ELR (cell line): Measurements from ENCODE around the gene PARVB.

Experiments
- DNase-seq: peaks from one replicate; pipeline ENCODE4 v3.0.0-alpha.2; 2015; ENCODE audit warnings: low read depth

Gene PARVB, protein sequence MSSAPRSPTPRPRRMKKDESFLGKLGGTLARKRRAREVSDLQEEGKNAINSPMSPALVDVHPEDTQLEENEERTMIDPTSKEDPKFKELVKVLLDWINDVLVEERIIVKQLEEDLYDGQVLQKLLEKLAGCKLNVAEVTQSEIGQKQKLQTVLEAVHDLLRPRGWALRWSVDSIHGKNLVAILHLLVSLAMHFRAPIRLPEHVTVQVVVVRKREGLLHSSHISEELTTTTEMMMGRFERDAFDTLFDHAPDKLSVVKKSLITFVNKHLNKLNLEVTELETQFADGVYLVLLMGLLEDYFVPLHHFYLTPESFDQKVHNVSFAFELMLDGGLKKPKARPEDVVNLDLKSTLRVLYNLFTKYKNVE

GRCh38 chr22:44024288-44024921 lies at the start of gene PARVB:
PARVB (plus strand) TSS chr22:44024302; CDS start chr22:44024340, 38 bp downstream.
- DNase-seq, result peak; percentile 49

DNA sequence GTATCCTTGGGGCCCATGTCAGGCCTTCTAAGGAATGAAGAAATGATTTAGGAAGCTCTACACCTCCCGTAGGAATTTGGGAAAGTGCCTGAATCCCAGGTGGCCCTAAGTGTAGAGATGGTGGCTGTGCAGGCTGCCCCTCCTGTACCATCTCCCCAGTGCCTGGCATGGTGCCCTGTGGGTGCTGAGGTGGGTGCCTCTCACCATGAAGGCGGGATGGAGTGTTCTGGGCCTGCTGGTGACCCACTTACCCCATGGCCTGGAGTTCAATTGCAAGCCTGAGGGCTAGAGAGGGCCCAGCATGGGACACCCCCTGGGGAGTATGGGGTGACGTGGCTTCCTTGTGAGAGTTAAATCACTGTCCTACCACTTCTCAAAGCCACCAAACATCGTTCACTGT lies 49.1 kb upstream of the PARVB start:
- no peak for DNase-seq

DNA sequence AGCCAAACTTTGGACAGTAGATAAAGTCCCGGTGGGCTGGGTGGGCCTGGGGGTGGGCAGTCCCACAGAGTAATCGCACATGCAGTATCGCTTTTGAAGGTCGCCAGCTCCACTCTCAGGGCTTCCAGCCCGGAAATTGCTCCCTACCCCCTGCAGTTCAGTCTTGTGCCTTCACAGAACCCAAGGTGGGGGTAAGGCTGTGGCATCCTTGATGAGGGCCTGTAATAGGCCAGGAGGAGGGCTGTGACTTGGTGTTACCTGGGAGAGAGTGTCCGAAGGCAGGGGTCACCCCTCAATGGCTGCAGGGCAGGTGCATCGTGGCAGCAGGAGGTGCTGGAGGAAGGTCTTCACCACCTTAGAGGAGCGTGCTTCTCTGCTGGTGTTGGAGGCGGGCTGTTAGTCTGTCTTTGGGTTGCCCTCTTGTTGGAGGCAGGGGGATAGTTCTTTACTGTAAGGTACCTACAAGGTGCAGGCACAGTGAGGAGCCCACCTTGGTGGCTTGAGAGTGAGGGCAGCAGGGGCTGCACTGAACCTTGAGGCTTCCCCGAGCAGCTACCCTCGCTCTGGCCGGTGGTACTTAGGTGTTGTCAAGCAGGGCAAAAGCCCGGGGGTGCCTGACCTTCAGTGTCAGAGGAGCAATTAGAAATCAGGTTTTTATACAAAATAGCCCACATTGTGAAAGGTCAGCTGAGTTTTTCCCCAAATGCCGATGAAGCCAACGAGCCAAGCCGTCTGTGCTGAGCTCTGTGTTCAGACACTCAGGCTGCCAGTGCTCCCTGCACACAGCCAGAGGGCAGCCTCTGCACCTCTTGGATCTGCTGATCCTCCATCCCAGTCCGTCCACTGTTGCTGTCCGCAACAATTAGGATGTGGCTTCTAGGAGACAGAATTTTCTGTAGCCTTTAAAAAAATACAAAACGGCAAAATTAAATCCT lies 47.0 kb upstream of the PARVB start:
- no peak for DNase-seq

- no peak for DNase-seq
These were observed 45.5 kb upstream of the PARVB start for GRCh38 chr22:43978558-43978957.

GRCh38 chr22:43980579-43980978 lies 43.5 kb upstream of the PARVB start:
- DNase-seq, result no peak

DNA sequence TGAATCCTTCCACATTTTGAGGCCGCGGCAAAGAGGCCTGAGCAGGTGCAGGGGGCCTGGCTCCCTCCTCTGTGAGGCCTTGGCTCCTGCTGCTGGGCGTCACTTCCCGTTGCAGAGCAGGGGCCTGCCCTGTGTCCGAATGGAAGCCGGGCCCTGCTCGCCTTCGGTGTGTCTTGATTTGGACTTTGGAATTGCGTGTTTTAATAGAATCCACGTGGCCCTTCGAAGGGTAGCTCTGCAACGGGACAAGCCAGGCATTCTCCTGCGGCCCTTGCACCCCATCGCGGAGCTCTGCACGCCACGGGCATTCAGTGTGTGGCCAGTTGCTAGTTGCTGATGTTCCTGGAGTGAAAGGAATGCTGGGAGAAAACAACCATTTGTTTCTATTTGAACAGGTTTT lies 43.1 kb upstream of the PARVB start:
- DNase-seq, result no peak

- no peak for DNase-seq
These were observed 40.3 kb upstream of the PARVB start for GRCh38 chr22:43983808-43984207.

- DNase-seq, result no peak
These were observed 38.6 kb upstream of the PARVB start for GRCh38 chr22:43985532-43985931.

GRCh38 chr22:43988116-43988820 lies 35.8 kb upstream of the PARVB start:
- DNase-seq, result no peak

DNA sequence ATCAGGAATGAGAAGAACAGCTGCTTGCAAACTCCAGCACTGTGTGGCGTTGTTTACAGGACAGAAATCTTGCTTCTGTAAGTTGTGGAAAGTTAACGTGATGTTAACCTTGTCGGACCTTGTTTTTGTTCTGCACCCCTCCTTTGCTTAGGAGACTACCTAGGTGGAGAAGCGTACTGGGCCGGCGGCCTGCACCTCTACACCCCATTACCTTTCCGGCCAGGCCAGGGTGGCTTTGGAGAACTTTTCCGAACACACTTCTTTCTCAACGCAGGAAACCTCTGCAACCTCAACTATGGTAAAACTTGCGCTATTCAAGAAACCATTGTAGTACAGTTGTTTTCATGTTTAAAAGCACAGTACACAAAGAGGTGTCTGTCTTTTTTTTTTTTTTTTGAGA lies 35.1 kb upstream of the PARVB start:
- DNase-seq, result no peak

DNA sequence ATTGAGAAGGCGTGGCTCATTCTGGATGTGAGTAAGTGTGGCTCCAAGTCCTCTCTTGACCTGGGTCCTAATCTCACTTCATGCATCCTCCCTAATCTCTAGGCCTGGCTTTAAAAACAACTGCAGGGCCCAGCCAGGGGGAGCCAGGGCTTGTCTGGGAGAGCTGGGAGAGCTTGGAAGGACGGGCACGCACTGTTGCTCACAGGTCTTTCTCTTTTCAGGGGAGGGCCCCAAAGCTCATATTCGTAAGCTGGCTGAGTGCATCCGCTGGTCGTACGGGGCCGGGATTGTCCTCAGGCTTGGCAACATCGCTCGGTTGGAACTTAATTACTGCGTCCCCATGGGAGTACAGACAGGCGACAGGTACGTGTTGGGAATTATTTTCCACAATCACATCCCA lies 34.1 kb upstream of the PARVB start:
- DNase-seq, result no peak

- no peak for DNase-seq
These were observed 32.6 kb upstream of the PARVB start for GRCh38 chr22:43991316-43992020.

DNA sequence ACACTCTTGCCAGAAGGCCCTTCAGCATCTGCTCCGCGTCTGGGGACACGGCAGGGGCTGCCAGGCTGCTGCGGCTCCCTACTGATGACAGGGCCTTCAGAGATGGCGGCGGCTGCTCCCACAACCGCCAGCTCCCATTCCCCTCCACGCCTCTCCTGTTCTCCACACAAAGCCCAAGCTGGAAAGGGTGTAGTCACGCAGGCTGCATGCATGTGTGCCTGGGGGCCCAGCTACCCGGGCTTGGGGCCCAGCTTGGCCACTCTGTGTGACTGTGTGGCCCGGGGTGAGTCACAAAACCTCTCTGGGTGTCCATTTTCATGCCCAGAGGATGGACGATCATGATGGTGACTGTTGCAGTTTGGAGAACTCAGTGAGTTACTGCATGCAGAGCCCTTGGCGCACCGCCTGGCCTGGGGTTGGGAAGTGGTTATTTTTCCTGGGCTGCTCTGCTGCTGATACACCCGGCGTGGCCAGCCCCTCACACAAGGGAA lies 31.7 kb upstream of the PARVB start:
- peak; percentile 74 for DNase-seq

DNA sequence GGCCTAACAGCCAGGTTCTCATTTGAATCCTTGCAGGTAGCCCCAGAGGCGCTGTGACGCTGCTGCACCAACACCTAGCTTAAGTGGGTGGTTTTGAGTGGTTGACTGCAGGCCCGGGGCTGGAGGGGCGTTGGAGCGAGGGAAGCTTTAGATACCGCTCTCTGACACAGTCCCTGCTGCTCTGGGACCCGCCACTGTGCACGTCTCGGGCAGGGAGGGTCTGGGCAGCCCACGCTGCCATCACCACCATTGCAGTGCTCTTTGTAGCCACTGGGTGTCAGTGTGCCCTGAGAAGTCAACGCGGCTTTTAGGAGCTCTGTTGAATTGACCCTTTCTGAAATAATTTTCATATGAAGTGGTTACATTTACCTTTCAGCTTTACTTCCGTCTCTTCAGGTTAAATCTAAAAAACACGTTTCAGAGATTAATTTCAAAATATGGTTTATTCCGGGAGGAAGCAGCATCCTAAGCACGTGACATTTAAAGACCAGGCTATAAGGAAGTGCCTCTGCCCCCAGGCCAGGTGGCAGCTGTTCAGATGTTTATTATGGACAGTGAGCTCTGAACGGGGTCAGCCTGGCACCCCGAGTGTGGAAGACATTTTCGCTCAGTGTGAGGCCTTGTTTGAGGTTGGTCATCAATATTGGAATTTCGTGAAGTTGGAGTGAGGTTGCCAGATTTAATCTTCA lies 30.9 kb upstream of the PARVB start:
- DNase-seq, result peak; percentile 71

GRCh38 chr22:43994006-43994405 lies 30.1 kb upstream of the PARVB start:
- DNase-seq, result no peak

- DNase-seq, result no peak
These were observed 29.7 kb upstream of the PARVB start for GRCh38 chr22:43994416-43994815.

- DNase-seq, result no peak
These were observed 28.9 kb upstream of the PARVB start for GRCh38 chr22:43995057-43995685.

DNA sequence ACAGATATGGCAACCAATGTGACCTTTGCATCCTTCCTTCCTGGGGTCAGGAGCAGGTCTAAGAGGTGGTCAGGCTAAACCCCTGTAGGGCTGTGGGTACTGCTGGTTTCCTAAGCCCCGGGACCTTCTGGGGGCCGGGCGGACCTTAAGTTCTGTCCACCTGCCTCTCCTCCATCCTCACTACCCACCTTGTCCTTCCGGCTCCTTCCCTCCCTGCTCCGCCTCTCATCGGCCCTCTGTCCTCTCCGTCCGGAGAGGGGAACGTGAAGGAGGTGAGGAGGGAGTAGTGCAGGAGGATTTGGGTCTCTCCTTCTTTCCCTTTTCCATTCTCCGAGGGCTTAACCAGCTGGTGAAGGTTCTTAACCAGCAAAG lies 28.3 kb upstream of the PARVB start:
- no peak for DNase-seq

DNA sequence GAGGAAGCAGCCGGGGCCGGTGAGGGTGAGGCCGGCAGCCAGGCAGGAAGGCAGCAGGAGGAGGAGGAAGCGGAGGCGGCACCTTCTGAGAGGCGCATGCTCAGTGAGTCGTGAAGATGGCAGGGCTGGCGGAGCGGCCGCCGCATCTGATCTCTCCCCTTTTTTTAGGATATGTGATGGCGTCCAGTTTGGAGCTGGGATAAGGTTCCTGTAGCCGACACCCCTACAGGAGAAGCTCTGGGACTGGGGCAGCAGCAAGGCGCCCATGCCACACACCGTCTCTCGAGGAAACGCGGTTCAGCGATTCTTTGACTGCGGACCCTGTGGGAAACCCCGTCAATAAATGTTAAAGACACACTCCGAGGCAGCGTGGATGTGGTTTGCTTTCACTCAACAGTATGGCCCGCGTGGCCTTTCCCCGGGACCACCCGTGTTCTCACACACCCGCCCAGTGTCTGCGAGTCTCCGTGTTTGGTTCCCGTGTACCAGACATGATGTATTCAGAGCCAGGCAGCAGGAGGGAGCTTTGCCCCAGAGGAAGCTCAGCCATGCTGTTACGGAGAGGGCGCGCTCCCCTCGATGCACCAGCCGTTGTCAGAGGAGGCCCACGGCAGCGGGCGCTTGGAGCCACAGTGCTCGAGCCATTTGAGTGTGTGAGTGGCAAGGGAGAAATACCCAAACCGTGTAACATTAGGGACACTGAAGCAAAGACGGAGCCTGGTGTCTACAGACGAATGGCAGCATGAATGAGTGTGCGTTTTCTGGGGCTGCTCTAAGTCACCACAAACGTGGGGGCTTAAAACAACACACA lies 27.7 kb upstream of the PARVB start:
- no peak for DNase-seq

GRCh38 chr22:43996981-43997265 lies 27.2 kb upstream of the PARVB start:
- DNase-seq, result no peak
